ENCODE results near the gene HINT1.

Gene HINT1

DNA sequence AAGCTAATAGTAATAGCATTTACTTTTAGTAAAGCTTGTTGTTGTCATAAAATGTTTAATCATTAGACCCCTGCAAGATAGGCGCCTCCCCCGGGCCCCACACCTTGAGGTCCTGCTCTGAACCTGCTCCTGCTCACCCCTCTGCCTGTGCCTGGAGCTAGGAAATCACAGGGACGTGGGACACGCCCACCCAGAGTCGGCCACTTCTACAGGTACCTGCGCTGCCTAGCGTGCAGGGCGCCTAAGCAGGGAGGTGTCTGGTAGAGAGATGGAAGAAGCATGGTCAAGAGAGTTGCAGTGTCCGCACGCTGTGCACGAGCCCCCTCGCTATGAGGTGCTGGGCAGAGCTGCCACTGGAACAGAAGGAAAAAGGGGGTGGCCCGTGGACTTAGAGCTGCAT, 52.6 kb downstream of the HINT1 start:
- Mint-ChIP-seq H3K36me3 (no peaks in the 10 kb centered on the region), H3K4me3 (no peak overlapping the region)
- ATAC-seq (ENCODE audit: low read depth), result no peak

DNA sequence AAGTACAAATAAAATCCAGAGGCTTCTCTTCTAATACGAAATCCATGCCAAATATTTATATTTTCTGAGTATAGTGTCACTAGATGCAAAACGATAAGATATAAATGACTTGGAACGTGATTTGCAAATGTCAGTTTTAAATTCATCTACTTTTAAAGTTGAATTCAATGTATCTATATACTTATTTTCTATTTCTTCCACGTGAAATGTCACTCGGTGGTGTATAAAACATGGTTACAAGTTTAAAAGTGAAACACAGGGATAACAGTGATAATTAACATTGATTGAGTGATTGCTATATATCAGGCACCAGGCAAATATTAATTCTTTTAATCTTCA, 54.8 kb downstream of the HINT1 start:
- no peak overlapping the region for H3K4me3 Mint-ChIP-seq
- H3K27me3 Mint-ChIP-seq, result no peaks in the 10 kb centered on the region
- DNase-seq (ENCODE audit: low spot score in 2 of 2) (no peak), ATAC-seq (ENCODE audit: low read depth) (no peak)
- no peaks in the 10 kb centered on the region for H3K9me3 Mint-ChIP-seq
- H3K27ac Mint-ChIP-seq, result no peak overlapping the region
- H3K36me3 Mint-ChIP-seq, result no peaks in the 10 kb centered on the region
- peaks cover 5% of the 10 kb centered on the region for H3K4me1 Mint-ChIP-seq

More for the DNA sequence above, 52.6 kb downstream of the HINT1 start:
- H3K27me3 Mint-ChIP-seq, result no peaks in the 10 kb centered on the region
- H3K27ac Mint-ChIP-seq, result no peak overlapping the region
- peaks cover 3% of the 10 kb centered on the region for H3K4me1 Mint-ChIP-seq
- no peak for DNase-seq (ENCODE audit: low spot score in 2 of 2)
- H3K9me3 Mint-ChIP-seq, result no peaks in the 10 kb centered on the region

DNA sequence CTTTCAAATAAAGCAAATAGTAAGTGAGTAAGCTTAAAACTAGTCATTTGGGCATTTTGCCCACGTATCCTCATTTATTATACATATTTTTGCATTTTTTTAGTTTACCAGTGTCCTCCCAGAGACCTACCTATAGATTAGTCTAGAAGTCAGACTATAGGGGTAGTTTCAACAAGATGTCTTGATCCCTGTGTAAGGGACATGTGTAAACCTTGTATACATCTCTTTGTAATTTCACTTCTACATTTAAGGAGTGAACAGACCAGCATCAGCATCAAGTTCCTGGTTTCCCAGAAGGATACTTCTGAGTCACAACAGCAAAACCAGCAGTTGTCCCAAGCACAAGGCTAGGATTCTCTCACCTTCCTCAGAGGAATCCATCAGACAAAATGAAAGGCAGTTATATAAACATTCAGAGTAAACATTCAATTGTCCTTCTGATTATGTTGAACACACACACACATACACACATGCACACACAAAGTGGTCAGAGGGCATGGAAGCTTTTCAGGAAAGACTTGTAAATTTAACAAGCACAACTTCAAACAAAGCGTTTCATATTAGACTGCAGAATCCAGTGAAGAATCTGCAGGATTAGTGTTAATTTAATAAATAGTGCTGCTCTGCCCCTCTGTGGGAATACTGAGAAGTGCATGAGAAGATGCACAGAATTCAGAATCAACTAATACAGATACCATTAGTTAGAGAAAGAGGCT, 55.4 kb downstream of the HINT1 start:
- peak; percentile 62 for ATAC-seq (ENCODE audit: low read depth)
- peak; percentile 14 to 32 for DNase-seq (ENCODE audit: low spot score in 2 of 2)
- no peaks in the 10 kb centered on the region for H3K27me3 Mint-ChIP-seq

More for the DNA sequence above, 55.4 kb downstream of the HINT1 start:
- Mint-ChIP-seq H3K36me3 (no peaks in the 10 kb centered on the region), H3K4me3 (no peak overlapping the region), H3K9me3 (no peaks in the 10 kb centered on the region), H3K27ac (no peak overlapping the region), H3K4me1 (peaks cover 5% of the 10 kb centered on the region)

Measured in memory B cell (primary cell).